Cardiac muscle cell (in vitro differentiated cells and primary cell): ENCODE measurements around the gene MACC1. TPM values are rescaled to one million over a fixed set of nuclear protein-coding genes. Genes with fewer than 3 reads are reported as not detected.
"Not testable (repeated sequence)": the region's sequence is repeated elsewhere in the genome, so short reads cannot be mapped to it uniquely, and the experiment has no call there.

ENCODE experiments used
- DNase-seq, 2 donors: peaks; one replicate each; pipeline versions ENCODE4 v3.0.0 to v3.0.0-alpha.2; 2010 to 2017; ENCODE audit warnings: low read depth in 1 of 2, low spot score in 1 of 2
- H3K27ac ChIP-seq: fragments of 200-600 bp; sonication (generic); 2 replicates; pipeline ENCODE4 v1.5.1; 2016
- H3K27me3 ChIP-seq: fragments of 200-600 bp; sonication (generic); 2 replicates; pipeline ENCODE4 v1.6.0; 2016; ENCODE audit warnings: control low read depth
- H3K36me3 ChIP-seq: fragments of 200-600 bp; sonication (generic); 2 replicates; pipeline ENCODE4 v1.5.1; 2016; ENCODE audit warnings: control low read depth
- H3K4me1 ChIP-seq: fragments of 200-600 bp; sonication (generic); 2 replicates; pipeline ENCODE4 v1.8.1; 2017; ENCODE audit warnings: low read depth, mild to moderate bottlenecking, mixed run types
- H3K4me3 ChIP-seq: fragments of 200-600 bp; sonication (generic); 2 replicates; pipeline ENCODE4 v1.5.1; 2016; ENCODE audit warnings: mild to moderate bottlenecking
- H3K9me3 ChIP-seq: fragments of 200-600 bp; sonication (generic); 2 replicates; pipeline ENCODE4 v1.5.1; 2017; ENCODE audit warnings: low read depth, mild to moderate bottlenecking, control low read depth
- CTCF ChIP-seq: IDR thresholded peaks from 2 replicates; pipeline ENCODE4 v1.5.1; 2012; ENCODE audit warnings: low read depth, mild to moderate bottlenecking, low read length
- polyA plus RNA-seq: library from polyadenylated mRNA; unstranded; fragments of >200 nt; fragmentation: Nextera tagmentation; extraction: Ambion mirVana; gene quantifications from 2 replicates; pipeline ENCODE4 v1.2.1, GENCODE V29; 2016
- total RNA-seq: library from RNA; depleted of rRNA; stranded (reverse); fragments of >200 nt; gene quantifications from 2 replicates; pipeline ENCODE4 v1.2.3, GENCODE V29; 2016

The MACC1 gene
- total and polyA plus RNA-seq, 2 experiments from 2014 or later, result 0.06 TPM; not detected in 1

- not testable (repeated sequence) for H3K4me3 ChIP-seq, H3K27ac ChIP-seq, H3K36me3 ChIP-seq, H3K27me3 ChIP-seq, H3K9me3 ChIP-seq, DNase-seq, H3K4me1 ChIP-seq
Observed at GRCh38 chr7:20122653-20123316, 94.4 kb downstream of the MACC1 start.

GRCh38 chr7:20122073-20122472, 95.1 kb downstream of the MACC1 start:
- no peak for TF ChIP-seq CTCF
- no peak for DNase-seq

GRCh38 chr7:20121404-20121803, 95.8 kb downstream of the MACC1 start:
- Histone ChIP-seq H3K27me3 (no peaks in the 10 kb centered on the region), H3K36me3 (no peaks in the 10 kb centered on the region), H3K27ac (no peak overlapping the region), H3K9me3 (no peaks in the 10 kb centered on the region), H3K4me1 (no peaks in the 10 kb centered on the region), H3K4me3 (no peak overlapping the region)
- DNase-seq, result no peak
- no peak for TF ChIP-seq CTCF

More at GRCh38 chr7:20122073-20122472, 95.1 kb downstream of the MACC1 start:
- H3K27me3 ChIP-seq, result no peaks in the 10 kb centered on the region
- H3K4me3 ChIP-seq, result no peak overlapping the region
- no peaks in the 10 kb centered on the region for H3K4me1 ChIP-seq
- H3K9me3 ChIP-seq, result no peaks in the 10 kb centered on the region
- no peaks in the 10 kb centered on the region for H3K36me3 ChIP-seq
- no peak overlapping the region for H3K27ac ChIP-seq

GRCh38 chr7:20120611-20121168, 96.5 kb downstream of the MACC1 start:
- not testable (repeated sequence) for H3K9me3 ChIP-seq, H3K27me3 ChIP-seq, H3K4me3 ChIP-seq, H3K36me3 ChIP-seq, H3K4me1 ChIP-seq, DNase-seq, H3K27ac ChIP-seq

GRCh38 chr7:20116869-20117268, 100.3 kb downstream of the MACC1 start:
- Histone ChIP-seq H3K9me3 (no peaks in the 10 kb centered on the region), H3K36me3 (no peaks in the 10 kb centered on the region), H3K27ac (no peak overlapping the region), H3K4me3 (no peak overlapping the region), H3K27me3 (no peaks in the 10 kb centered on the region), H3K4me1 (no peaks in the 10 kb centered on the region)
- TF ChIP-seq CTCF, result no peak
- DNase-seq, result no peak

- no peak overlapping the region for H3K27ac ChIP-seq
- no peaks in the 10 kb centered on the region for H3K36me3 ChIP-seq
- no peak overlapping the region for H3K4me3 ChIP-seq
- DNase-seq, result peak in 1 of 2 donors; percentile 8
- no peaks in the 10 kb centered on the region for H3K9me3 ChIP-seq
- no peaks in the 10 kb centered on the region for H3K4me1 ChIP-seq
- H3K27me3 ChIP-seq, result no peaks in the 10 kb centered on the region
- TF ChIP-seq CTCF, result no peak
Observed at GRCh38 chr7:20114468-20114867, 102.7 kb downstream of the MACC1 start.
